Measurements from ENCODE around the gene ZBED4.

Gene ZBED4

GRCh38 chr22:49885281-49885680 is 31.6 kb downstream of the ZBED4 start:
- TF ChIP-seq, protein P1, sequence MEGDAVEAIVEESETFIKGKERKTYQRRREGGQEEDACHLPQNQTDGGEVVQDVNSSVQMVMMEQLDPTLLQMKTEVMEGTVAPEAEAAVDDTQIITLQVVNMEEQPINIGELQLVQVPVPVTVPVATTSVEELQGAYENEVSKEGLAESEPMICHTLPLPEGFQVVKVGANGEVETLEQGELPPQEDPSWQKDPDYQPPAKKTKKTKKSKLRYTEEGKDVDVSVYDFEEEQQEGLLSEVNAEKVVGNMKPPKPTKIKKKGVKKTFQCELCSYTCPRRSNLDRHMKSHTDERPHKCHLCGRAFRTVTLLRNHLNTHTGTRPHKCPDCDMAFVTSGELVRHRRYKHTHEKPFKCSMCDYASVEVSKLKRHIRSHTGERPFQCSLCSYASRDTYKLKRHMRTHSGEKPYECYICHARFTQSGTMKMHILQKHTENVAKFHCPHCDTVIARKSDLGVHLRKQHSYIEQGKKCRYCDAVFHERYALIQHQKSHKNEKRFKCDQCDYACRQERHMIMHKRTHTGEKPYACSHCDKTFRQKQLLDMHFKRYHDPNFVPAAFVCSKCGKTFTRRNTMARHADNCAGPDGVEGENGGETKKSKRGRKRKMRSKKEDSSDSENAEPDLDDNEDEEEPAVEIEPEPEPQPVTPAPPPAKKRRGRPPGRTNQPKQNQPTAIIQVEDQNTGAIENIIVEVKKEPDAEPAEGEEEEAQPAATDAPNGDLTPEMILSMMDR (IDR thresholded peaks at IDR 0.05): no peak
- no peaks in the 10 kb centered on the region for H3K36me3 ChIP-seq (ENCODE audit: control insufficient read depth, insufficient read depth, low read length)

GRCh38 chr22:49885881-49886280 is 32.2 kb downstream of the ZBED4 start:
- peaks cover 4% of the 10 kb centered on the region for H3K79me2 ChIP-seq
- H3K4me1 ChIP-seq: no peaks in the 10 kb centered on the region
- no peaks in the 10 kb centered on the region for H3K27me3 ChIP-seq (ENCODE audit: control insufficient read depth, insufficient read depth, low read length)
- H3K9me3 ChIP-seq (ENCODE audit: control insufficient read depth, low read length): no peaks in the 10 kb centered on the region
- no peak overlapping the region for H3K9ac ChIP-seq
- no peak overlapping the region for H3K4me3 ChIP-seq (ENCODE audit: low read depth, low read length)
- TF ChIP-seq, protein P1 (IDR thresholded peaks at IDR 0.05): no peak
- H3K36me3 ChIP-seq (ENCODE audit: control insufficient read depth, insufficient read depth, low read length): no peaks in the 10 kb centered on the region
- H3K27ac ChIP-seq: no peak overlapping the region
- H2AFZ ChIP-seq: no peak overlapping the region
- H3K4me2 ChIP-seq (ENCODE audit: low read length): no peak overlapping the region

More at GRCh38 chr22:49885281-49885680, 31.6 kb downstream of the ZBED4 start:
- Histone ChIP-seq H3K9me3 (ENCODE audit: control insufficient read depth, low read length) (no peaks in the 10 kb centered on the region), H3K9ac (no peak overlapping the region), H2AFZ (no peak overlapping the region), H3K4me2 (ENCODE audit: low read length) (no peak overlapping the region), H3K4me3 (ENCODE audit: low read depth, low read length) (no peak overlapping the region), H3K27me3 (ENCODE audit: control insufficient read depth, insufficient read depth, low read length) (no peaks in the 10 kb centered on the region), H3K27ac (no peak overlapping the region), H3K79me2 (peaks cover 4% of the 10 kb centered on the region), H3K4me1 (no peaks in the 10 kb centered on the region)

GRCh38 chr22:49886346-49887063 is 32.9 kb downstream of the ZBED4 start:
- TF ChIP-seq, protein P1 (IDR thresholded peaks at IDR 0.05): no peak

GRCh38 chr22:49887064-49887451 is 33.4 kb downstream of the ZBED4 start:
- Histone ChIP-seq H3K36me3 (ENCODE audit: control insufficient read depth, insufficient read depth, low read length) (no peaks in the 10 kb centered on the region), H3K9me3 (ENCODE audit: control insufficient read depth, low read length) (no peaks in the 10 kb centered on the region)
- TF ChIP-seq, protein P1 (IDR thresholded peaks at IDR 0.05): no peak

More at GRCh38 chr22:49886346-49887063, 32.9 kb downstream of the ZBED4 start:
- H3K27ac ChIP-seq: no peak overlapping the region
- no peaks in the 10 kb centered on the region for H3K4me1 ChIP-seq
- H3K4me2 ChIP-seq (ENCODE audit: low read length): no peak overlapping the region
- no peaks in the 10 kb centered on the region for H3K27me3 ChIP-seq (ENCODE audit: control insufficient read depth, insufficient read depth, low read length)
- no peak overlapping the region for H3K4me3 ChIP-seq (ENCODE audit: low read depth, low read length)
- H3K9ac ChIP-seq: no peak overlapping the region
- H3K9me3 ChIP-seq (ENCODE audit: control insufficient read depth, low read length): no peaks in the 10 kb centered on the region
- no peaks in the 10 kb centered on the region for H3K36me3 ChIP-seq (ENCODE audit: control insufficient read depth, insufficient read depth, low read length)
- no peak overlapping the region for H2AFZ ChIP-seq
- peaks cover 4% of the 10 kb centered on the region for H3K79me2 ChIP-seq

GRCh38 chr22:49887702-49888101 is 34.1 kb downstream of the ZBED4 start:
- Histone ChIP-seq H3K9ac (no peak overlapping the region), H3K27me3 (ENCODE audit: control insufficient read depth, insufficient read depth, low read length) (no peaks in the 10 kb centered on the region), H3K4me3 (ENCODE audit: low read depth, low read length) (no peak overlapping the region), H3K27ac (no peak overlapping the region), H3K79me2 (peaks cover 4% of the 10 kb centered on the region), H3K9me3 (ENCODE audit: control insufficient read depth, low read length) (no peaks in the 10 kb centered on the region), H3K36me3 (ENCODE audit: control insufficient read depth, insufficient read depth, low read length) (no peaks in the 10 kb centered on the region), H3K4me2 (ENCODE audit: low read length) (no peak overlapping the region), H3K4me1 (no peaks in the 10 kb centered on the region), H2AFZ (no peak overlapping the region)
- TF ChIP-seq, protein P1 (IDR thresholded peaks at IDR 0.05): no peak

More at GRCh38 chr22:49887064-49887451, 33.4 kb downstream of the ZBED4 start:
- Histone ChIP-seq H3K4me2 (ENCODE audit: low read length) (no peak overlapping the region), H2AFZ (no peak overlapping the region), H3K27ac (no peak overlapping the region), H3K9ac (no peak overlapping the region), H3K27me3 (ENCODE audit: control insufficient read depth, insufficient read depth, low read length) (no peaks in the 10 kb centered on the region), H3K4me3 (ENCODE audit: low read depth, low read length) (no peak overlapping the region), H3K4me1 (no peaks in the 10 kb centered on the region), H3K79me2 (peaks cover 4% of the 10 kb centered on the region)
